K562 (cell line): ENCODE results near the gene RPS19BP1. TPM values are rescaled to one million over a fixed set of nuclear protein-coding genes. Genes with fewer than 3 reads are reported as not detected.

Source experiments
- CCNT2 ChIP-seq: IDR thresholded peaks from 2 replicates; pipeline ENCODE4 v1.6.1; 2011; ENCODE audit warnings: borderline replicate concordance, low read depth, mild to moderate bottlenecking, moderate library complexity, mixed read lengths, low read length; ENCODE audit not compliant: insufficient read length; ENCODE audit errors: extremely low read depth
- DEAF1 ChIP-seq: fragments of 450-650 bp; formaldehyde crosslinking; IDR thresholded peaks from 2 replicates; pipeline ENCODE4 v1.4.0; 2020; ENCODE audit warnings: mild to moderate bottlenecking, moderate library complexity
- EGR1 ChIP-seq: fragments of 450-650 bp; conservative IDR thresholded peaks from 2 replicates; pipeline ENCODE4 v1.6.1; 2017; ENCODE audit warnings: mild to moderate bottlenecking
- RAD21 ChIP-seq, 2 experiments: fragments of 250-450 bp in 1 of 2; fragments of 450-650 bp in 1 of 2; sonication (Bioruptor Pico) in 1 of 2; formaldehyde crosslinking in 1 of 2; IDR thresholded peaks in 1 of 2; conservative IDR thresholded peaks in 1 of 2; 2 replicates each; pipeline versions ENCODE4 v1.4.0 to v1.8.0; 2020 to 2022; ENCODE audit warnings: mild to moderate bottlenecking in 2 of 2, moderate library complexity in 1 of 2
- REST ChIP-seq, 2 experiments: fragments of 450-650 bp; formaldehyde crosslinking in 1 of 2; IDR thresholded peaks; 2 replicates each; pipeline versions ENCODE4 v1.4.0 to v1.6.1; 2014 to 2020; ENCODE audit warnings: mild to moderate bottlenecking in 2 of 2, borderline replicate concordance in 1 of 2, low read depth in 1 of 2
- SIN3B ChIP-seq: fragments of 450-650 bp; IDR thresholded peaks from 2 replicates; pipeline ENCODE4 v1.6.1; 2017; ENCODE audit warnings: low read depth, mild to moderate bottlenecking, moderate library complexity
- SMC3 ChIP-seq: conservative IDR thresholded peaks from 2 replicates; pipeline ENCODE4 v1.6.1; 2011; ENCODE audit warnings: low read depth, low read length, improper control_type of control experiment; ENCODE audit not compliant: insufficient read depth
- TEAD2 ChIP-seq: fragments of 450-650 bp; IDR thresholded peaks from 2 replicates; pipeline ENCODE4 v1.6.1; 2016; ENCODE audit warnings: missing genetic modification characterization, control low read depth, missing compliant biosample characterization
- THAP12 ChIP-seq: fragments of 250-450 bp; sonication (Bioruptor Pico); IDR thresholded peaks from 2 replicates; pipeline ENCODE4 v1.9.0; 2021; ENCODE audit warnings: mild to moderate bottlenecking, inconsistent platforms
- ZNF24 ChIP-seq: fragments of 450-650 bp; IDR thresholded peaks from 2 replicates; pipeline ENCODE4 v1.6.1; 2016
- polyA plus RNA-seq, 8 experiments: library from polyadenylated mRNA; depleted of rRNA in 4 of 8; stranded (reverse) in 5 of 8; unstranded in 3 of 8; fragments of >200 nt; fragmentation: Nextera tagmentation in 2 of 8; fragmentation: Illumina TruSeq in 1 of 8; extraction: Ambion mirVana in 2 of 8; extraction: Trizol in 1 of 8; gene quantifications; 2 replicates each; pipeline versions ENCODE4 v1.2.1 to v1.2.3, GENCODE V29; 2011 to 2014; ENCODE audit warnings: inconsistent platforms in 1 of 8, missing spikeins in 1 of 8
- total RNA-seq, 7 experiments: library from RNA; depleted of rRNA in 6 of 7; stranded (reverse); fragments of >200 nt in 6 of 7; fragmentation: Illumina TruSeq in 2 of 7; extraction: Trizol in 2 of 7; gene quantifications; 2 replicates each; pipeline versions ENCODE4 v1.2.1 to v1.2.3, GENCODE V29; 2011 to 2021; ENCODE audit warnings: low replicate concordance in 1 of 7

The RPS19BP1 gene
- total and polyA plus RNA-seq, 9 of the 15 experiments (the other 6 are each of a cell fraction or from before 2014, with no cell fraction given), result 3.0 to 223 (median 84.3) TPM

GRCh38 chr22:39534591-39535356 lies 2.2 kb upstream of the RPS19BP1 start (continued):
- TF ChIP-seq SIN3B (0 out of 2 replicates have a peak, but pooled peaks have one; percentile 19), RAD21 (CRISPR knock-in tag; conservative IDR thresholded peaks at IDR 0.05 in 1 of 2, IDR thresholded peaks at IDR 0.05 in 1 of 2) (peak; percentile 70 to 80), ZNF24 (no peak), EGR1 (0 out of 2 replicates have a peak, but pooled peaks have one; percentile 5), REST (IDR thresholded peaks at IDR 0.05; ENCODE audit: borderline replicate concordance) (peak; percentile 63; the same call in 1 of the 2 replicates), REST (CRISPR knock-in tag; IDR thresholded peaks at IDR 0.05; ENCODE audit: low read depth) (0 out of 2 replicates have a peak, but pooled peaks have one; percentile 22), CCNT2 (peak; percentile 41), DEAF1 (CRISPR knock-in tag) (peak; percentile 64), TEAD2 (tag) (peak; percentile 98), THAP12 (0 out of 2 replicates have a peak, but pooled peaks have one; percentile 27), SMC3 (peak; percentile 77; the same call in 1 of the 2 replicates)
